G401.6 (cell line): ENCODE data around the gene MRTFA.
"Not testable (repeated sequence)": the region's sequence is repeated elsewhere in the genome, so short reads cannot be mapped to it uniquely, and the experiment has no call there.

Experiments
- FAIRE-seq: peaks from 2 replicates; lab custom pipeline; 2012; peaks lifted over from hg19 to GRCh38; lab: Jason Lieb, UNC

The MRTFA gene

GRCh38 chr22:40636380-40637182 is at the start of gene MRTFA:
Gene MRTFA (minus strand): TSS chr22:40636719.
- FAIRE-seq: peak; percentile 95

- no peak for FAIRE-seq
Observed at GRCh38 chr22:40685406-40685805, 48.9 kb upstream of the MRTFA start.

GRCh38 chr22:40684728-40685127 is 48.2 kb upstream of the MRTFA start:
- no peak for FAIRE-seq

- FAIRE-seq: no peak
Observed at GRCh38 chr22:40681451-40681850, 44.9 kb upstream of the MRTFA start.

GRCh38 chr22:40680819-40681183 is 44.3 kb upstream of the MRTFA start:
- FAIRE-seq: no peak

GRCh38 chr22:40679964-40680818 is 43.7 kb upstream of the MRTFA start:
- FAIRE-seq: no peak

GRCh38 chr22:40679249-40679963 is 42.9 kb upstream of the MRTFA start, which contains the start of gene MCHR1:
Gene MCHR1 (plus strand): TSS chr22:40679484. CDS start chr22:40679653, 169 bp downstream.
- no peak for FAIRE-seq

- FAIRE-seq: no peak
Observed at GRCh38 chr22:40678493-40679248, 42.2 kb upstream of the MRTFA start.

GRCh38 chr22:40676644-40677043 is 40.1 kb upstream of the MRTFA start:
- no peak for FAIRE-seq

- not testable (repeated sequence) for FAIRE-seq
Observed at GRCh38 chr22:40676166-40676565, 39.6 kb upstream of the MRTFA start.

- no peak for FAIRE-seq
Observed at GRCh38 chr22:40674274-40674673, 37.8 kb upstream of the MRTFA start.

GRCh38 chr22:40673017-40673416 is 36.5 kb upstream of the MRTFA start:
- FAIRE-seq: no peak

- no peak for FAIRE-seq
Observed at GRCh38 chr22:40671796-40672360, 35.4 kb upstream of the MRTFA start.

- FAIRE-seq: no peak
Observed at GRCh38 chr22:40671369-40671768, 34.9 kb upstream of the MRTFA start.

GRCh38 chr22:40670058-40670457 is 33.5 kb upstream of the MRTFA start:
- FAIRE-seq: no peak

GRCh38 chr22:40668611-40669411 is 32.3 kb upstream of the MRTFA start:
- no peak for FAIRE-seq

- no peak for FAIRE-seq
Observed at GRCh38 chr22:40666151-40666848, 29.8 kb upstream of the MRTFA start.

GRCh38 chr22:40665312-40665711 is 28.8 kb upstream of the MRTFA start:
- FAIRE-seq: no peak

GRCh38 chr22:40661671-40662070 is 25.2 kb upstream of the MRTFA start:
- FAIRE-seq: no peak

- FAIRE-seq: no peak
Observed at GRCh38 chr22:40660730-40661129, 24.2 kb upstream of the MRTFA start.
